IPS-NIHi11 (cell line): Measurements from ENCODE around the gene EFHC1.

Source experiments
- DNase-seq: peaks from one replicate; pipeline ENCODE4 v3.0.0; 2012; ENCODE audit warnings: mixed read lengths, low spot score

Gene EFHC1

DNA sequence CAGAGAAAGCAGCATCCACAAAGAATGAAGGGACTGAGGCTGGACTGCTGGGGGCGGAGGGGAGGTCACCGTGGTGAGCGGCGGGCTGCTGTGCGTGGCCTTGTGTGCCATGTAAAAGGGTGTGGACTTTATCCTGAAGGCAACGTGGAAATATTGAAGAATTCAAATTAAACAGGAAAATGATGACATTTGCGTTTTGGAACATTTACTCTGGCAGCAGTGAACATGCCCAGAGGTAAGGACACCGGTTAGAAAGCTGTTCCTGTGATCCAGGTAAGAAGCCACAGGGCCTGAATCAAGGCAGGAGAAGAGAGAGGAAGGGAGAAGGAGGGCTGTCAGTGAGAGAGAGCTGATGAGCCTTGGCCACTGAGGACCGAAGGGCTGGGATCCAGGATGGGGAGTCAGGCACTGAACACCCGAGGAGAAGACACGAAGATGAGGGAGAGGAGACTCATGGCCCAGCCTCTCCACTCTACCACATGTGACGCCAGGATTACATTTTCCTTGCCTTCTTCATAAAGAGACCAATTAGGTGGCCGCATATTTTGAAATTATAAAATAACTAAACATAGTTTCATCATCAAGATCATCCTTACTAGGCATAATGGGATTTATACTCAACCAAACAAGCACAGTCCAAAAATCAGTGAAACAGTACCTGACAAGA lies 98.3 kb downstream of the EFHC1 start:
- DNase-seq, result no peak

- DNase-seq, result no peak
Observed at GRCh38 chr6:52519618-52520017, 99.5 kb downstream of the EFHC1 start.

- DNase-seq, result no peak
Observed at GRCh38 chr6:52522151-52522626, 102.0 kb downstream of the EFHC1 start.

DNA sequence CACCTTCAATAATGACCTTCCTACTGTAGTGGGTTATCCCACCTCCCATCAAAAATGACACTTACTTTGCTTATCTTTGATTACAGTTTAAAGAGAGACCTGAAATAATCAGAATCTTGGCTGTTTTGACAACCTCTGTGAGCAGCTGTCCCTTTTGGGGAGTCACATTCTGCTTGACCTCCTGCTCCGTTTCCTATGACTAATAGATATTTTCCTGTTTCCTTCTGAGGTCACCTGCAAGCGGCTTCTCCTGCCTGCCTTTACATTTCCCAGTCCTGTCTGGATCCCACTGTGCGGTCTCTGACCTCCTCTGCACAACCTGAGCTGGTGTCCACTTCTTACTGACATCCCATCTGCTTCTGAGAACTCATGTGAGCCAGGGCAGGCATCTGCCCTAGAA lies 102.5 kb downstream of the EFHC1 start:
- no peak for DNase-seq

- DNase-seq, result no peak
Observed at GRCh38 chr6:52523378-52524142, 103.4 kb downstream of the EFHC1 start.

DNA sequence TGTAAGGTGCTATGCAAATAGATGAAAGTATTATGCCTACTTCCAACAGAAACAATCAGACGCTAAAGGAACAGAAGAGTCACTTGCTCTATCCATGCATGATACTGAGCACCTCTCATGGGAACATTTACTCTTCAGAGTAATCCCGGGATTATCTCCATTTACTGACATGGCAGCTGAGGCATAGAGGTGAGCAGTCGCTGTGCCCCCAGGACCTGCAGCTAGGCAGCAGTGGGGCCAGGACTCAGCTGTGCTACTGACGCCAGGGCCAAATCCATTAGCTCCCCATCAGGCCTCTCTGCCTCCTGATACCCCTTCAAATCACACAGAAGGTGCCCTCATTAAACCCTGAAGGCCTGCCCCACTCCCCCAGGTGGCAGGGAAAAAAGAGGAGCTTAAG lies 104.8 kb downstream of the EFHC1 start:
- DNase-seq, result no peak

- DNase-seq, result no peak
Observed at GRCh38 chr6:52526634-52527033, 106.5 kb downstream of the EFHC1 start.

DNA sequence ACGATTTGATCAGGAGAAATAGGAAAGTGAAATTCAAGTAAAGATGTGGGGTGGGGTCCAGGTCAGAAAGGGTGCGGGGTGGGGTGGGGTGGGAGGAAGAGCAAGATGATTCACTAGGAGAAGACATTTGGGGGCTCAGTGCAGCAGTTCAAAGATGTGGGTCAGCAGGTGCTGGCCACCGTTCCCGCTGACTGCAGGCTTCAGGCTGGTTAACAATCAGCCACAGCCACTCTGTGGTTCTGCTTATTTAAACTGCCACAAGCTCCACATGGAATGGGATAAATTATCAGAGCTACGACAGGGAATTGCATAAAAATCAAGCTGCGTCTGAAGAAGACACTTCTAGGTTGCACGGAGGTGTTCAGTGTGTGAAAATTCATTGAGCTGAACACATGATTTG lies 107.3 kb downstream of the EFHC1 start:
- no peak for DNase-seq

GRCh38 chr6:52529311-52529710 lies 109.2 kb downstream of the EFHC1 start:
- DNase-seq, result no peak

- no peak for DNase-seq
Observed at GRCh38 chr6:52530351-52530750, 110.2 kb downstream of the EFHC1 start.

- DNase-seq, result no peak
Observed at GRCh38 chr6:52531396-52531795, 111.3 kb downstream of the EFHC1 start.

DNA sequence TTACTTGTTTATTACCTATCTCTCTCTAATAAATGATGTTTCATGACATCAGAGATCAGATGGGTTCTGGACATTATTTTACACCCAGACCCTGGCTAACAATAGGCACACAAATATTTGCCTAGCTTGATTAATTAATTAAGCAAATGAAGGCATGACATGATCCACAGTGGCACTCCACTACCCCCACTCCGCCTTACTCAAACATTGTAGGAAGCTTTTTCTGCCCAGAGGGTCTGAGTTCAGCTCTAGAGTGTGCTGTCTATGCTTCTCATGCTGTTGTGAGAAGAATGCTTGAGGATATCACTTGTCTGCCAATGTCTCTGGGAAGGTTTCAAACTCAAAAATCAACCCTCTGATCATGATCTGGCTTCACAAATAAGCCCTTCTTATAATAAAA lies 111.7 kb downstream of the EFHC1 start:
- no peak for DNase-seq

- no peak for DNase-seq
Observed at GRCh38 chr6:52532457-52532856, 112.3 kb downstream of the EFHC1 start.

DNA sequence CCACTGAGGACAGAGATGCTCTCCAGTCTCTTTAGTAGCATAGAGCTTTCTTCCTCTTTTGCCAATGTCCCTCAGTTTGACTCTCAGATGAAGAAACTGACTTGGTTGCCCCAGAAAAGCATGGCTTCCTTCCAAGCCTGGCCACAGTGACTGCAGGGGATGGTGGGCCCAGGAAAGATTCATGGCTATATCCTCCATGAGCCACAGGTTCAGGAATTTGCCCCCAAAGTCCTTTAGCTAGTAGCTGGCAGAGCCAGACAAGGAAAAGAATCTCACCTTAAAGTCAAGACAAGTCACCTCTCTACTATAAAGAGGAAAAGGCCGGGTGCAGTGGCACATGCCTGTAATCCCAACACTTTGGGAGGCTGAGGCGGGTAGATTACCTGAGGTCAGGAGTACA lies 113.3 kb downstream of the EFHC1 start:
- DNase-seq, result no peak

DNA sequence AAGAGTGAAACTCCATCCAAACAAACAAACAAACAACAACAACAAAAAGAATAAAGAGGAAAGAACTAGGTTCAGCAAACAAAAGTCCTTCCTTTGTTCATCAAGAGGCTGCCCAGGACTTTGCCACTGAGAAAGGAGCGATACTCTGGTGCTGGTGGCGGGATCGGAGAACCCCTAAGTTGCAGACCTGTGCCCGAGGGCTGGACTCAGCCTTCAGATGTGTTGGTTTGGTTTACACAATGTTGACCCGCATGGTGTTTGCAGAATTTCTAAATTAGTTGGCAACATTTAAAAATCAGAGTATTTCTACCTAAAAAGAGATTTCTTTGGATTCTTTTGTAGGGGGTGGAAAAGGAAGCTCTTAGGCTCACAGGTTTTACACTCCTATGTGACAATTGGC lies 114.2 kb downstream of the EFHC1 start:
- DNase-seq, result no peak

- DNase-seq, result no peak
Observed at GRCh38 chr6:52534966-52535390, 114.8 kb downstream of the EFHC1 start.

DNA sequence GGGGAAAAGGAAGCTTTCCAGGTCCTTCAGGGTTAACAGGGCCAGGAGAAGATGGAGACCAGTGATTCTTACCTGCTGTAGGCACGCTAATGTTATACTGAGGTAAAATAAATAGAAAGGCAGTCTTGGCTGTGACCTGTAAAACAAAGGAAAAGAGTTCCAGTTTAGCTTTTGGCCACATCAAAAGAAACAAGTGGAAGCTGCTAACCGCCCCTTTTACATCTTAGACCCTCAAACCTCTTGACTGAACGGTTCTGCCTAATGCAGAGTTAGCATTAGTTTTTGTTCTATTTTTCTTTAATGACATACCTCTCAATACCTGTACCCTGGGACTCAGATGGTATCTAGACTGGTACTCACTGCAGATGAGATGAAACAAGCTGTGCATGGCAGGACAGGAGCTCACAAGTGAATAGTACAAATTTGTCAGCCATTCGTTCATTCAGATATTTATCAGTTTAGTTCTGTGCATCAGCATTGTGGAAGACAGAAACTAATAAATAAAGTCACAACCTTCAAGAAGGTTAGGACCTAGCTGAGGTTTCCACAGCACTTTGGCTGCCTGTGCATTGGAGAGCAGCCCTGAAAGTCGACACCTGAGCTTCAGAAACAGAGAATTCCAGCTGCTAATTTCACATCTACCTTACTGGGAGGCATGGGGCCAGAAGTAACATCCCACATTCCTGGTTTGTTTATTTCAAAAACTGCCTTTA lies 115.7 kb downstream of the EFHC1 start:
- no peak for DNase-seq

- no peak for DNase-seq
Observed at GRCh38 chr6:52536424-52536916, 116.3 kb downstream of the EFHC1 start.

DNA sequence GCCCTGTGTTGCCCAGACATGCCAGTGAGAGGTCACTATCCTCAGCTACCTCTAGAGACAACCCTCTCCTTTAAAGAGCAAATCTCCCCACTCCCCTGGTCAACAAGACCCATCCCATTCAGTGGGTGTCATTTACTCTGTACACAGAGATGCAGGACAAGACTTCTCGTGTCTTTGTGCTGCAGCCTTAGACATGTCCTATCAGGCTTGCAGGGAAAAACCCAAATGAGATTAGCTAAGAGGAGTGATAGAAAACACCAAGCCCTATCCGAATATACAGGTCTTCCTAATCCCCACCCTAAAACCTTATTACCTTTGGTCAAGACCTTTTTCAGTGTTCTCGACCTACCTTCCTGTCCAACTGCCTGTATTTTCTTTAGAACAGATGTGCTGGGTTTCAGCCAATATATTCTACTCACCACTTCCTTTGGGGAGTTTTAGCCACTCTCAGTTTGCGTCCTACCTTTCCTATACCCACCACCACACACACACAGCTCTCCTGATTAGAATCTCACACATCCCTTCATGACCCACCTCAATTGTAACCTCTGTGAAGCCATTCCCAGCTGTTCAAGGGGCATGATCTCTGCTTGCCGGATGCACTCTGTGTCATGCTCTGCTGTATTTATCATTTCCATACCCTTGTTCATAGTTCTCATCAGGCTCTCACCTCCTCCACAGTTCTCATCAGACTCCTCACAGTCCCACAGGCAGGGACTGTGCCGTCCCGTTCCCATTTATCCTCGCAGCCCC lies 117.0 kb downstream of the EFHC1 start:
- DNase-seq, result no peak

GRCh38 chr6:52538252-52538900 lies 118.2 kb downstream of the EFHC1 start:
- no peak for DNase-seq

- DNase-seq, result no peak
Observed at GRCh38 chr6:52538901-52539354, 118.8 kb downstream of the EFHC1 start.
